Kidney epithelial cell (primary cell): ENCODE results near the gene CD79A. TPM values are rescaled to one million over a fixed set of nuclear protein-coding genes. Genes with fewer than 3 reads are reported as not detected.
A peak's percentile ranks its signal among the peaks of the same experiment; 100 is the strongest.

ENCODE experiments used
- DNase-seq: peaks from one replicate; pipeline ENCODE4 v3.0.0-alpha.2; 2010; ENCODE audit warnings: low read depth
- H3K27me3 ChIP-seq: 2 replicates; pipeline ENCODE4 v1.6.0; 2011; ENCODE audit warnings: low read length; ENCODE audit not compliant: control insufficient read depth, insufficient read depth
- H3K36me3 ChIP-seq: 2 replicates; pipeline ENCODE4 v1.5.1; 2011; ENCODE audit warnings: low read length; ENCODE audit not compliant: control insufficient read depth, insufficient read depth
- H3K4me3 ChIP-seq: 2 replicates; pipeline ENCODE4 v1.5.1; 2011; ENCODE audit warnings: low read depth, mild to moderate bottlenecking, control low read depth, low read length
- CTCF ChIP-seq: IDR thresholded peaks from 2 replicates; pipeline ENCODE4 v1.5.1; 2011; ENCODE audit warnings: mild to moderate bottlenecking, moderate library complexity, low read length, control low read depth, inconsistent platforms; ENCODE audit not compliant: insufficient read depth, poor library complexity, severe bottlenecking
- total RNA-seq: library from RNA; depleted of rRNA; stranded (reverse); fragments of >200 nt; gene quantifications from 2 replicates; pipeline ENCODE4 v1.2.3, GENCODE V29; 2015

Gene CD79A
- total RNA-seq, 1 donor from 2014 or later, result not detected

GRCh38 chr19:41895745-41896580 is 18.9 kb downstream of the CD79A start:
- peak; percentile 24 for TF ChIP-seq CTCF
- no peak for DNase-seq
- H3K27me3 ChIP-seq, result no peaks in the 10 kb centered on the region
- H3K4me3 ChIP-seq, result no peak overlapping the region
- peaks cover 1% of the 10 kb centered on the region for H3K36me3 ChIP-seq

- no peak for DNase-seq
- H3K27me3 ChIP-seq, result no peaks in the 10 kb centered on the region
- H3K4me3 ChIP-seq, result no peak overlapping the region
- peaks cover 1% of the 10 kb centered on the region for H3K36me3 ChIP-seq
- TF ChIP-seq CTCF, result no peak
These were observed 19.5 kb downstream of the CD79A start for GRCh38 chr19:41896581-41896942.

- Histone ChIP-seq H3K4me3 (no peak overlapping the region), H3K27me3 (no peaks in the 10 kb centered on the region), H3K36me3 (peaks cover 1% of the 10 kb centered on the region)
- TF ChIP-seq CTCF, result no peak
- no peak for DNase-seq
These were observed 20.1 kb downstream of the CD79A start for GRCh38 chr19:41897181-41897580.

- TF ChIP-seq CTCF, result no peak
- Histone ChIP-seq H3K36me3 (peaks cover 1% of the 10 kb centered on the region), H3K27me3 (no peaks in the 10 kb centered on the region), H3K4me3 (no peak overlapping the region)
- no peak for DNase-seq
These were observed 20.7 kb downstream of the CD79A start for GRCh38 chr19:41897820-41898219.

- no peak for DNase-seq
- TF ChIP-seq CTCF, result no peak
- peaks cover 1% of the 10 kb centered on the region for H3K36me3 ChIP-seq
These were observed 21.2 kb downstream of the CD79A start for GRCh38 chr19:41898235-41898634.

More at GRCh38 chr19:41898235-41898634, 21.2 kb downstream of the CD79A start:
- Histone ChIP-seq H3K27me3 (no peaks in the 10 kb centered on the region), H3K4me3 (no peak overlapping the region)
